Endothelial cell of umbilical vein (primary cell): ENCODE data around the gene ZNF792. TPM values are rescaled to one million over a fixed set of nuclear protein-coding genes. Genes with fewer than 3 reads are reported as not detected.

ENCODE experiments used
- BruUV-seq: library from RNA; stranded (reverse); fragments of 400-500 nt; replicated peaks from 2 replicates; lab custom pipeline; 2021; lab: Mats Ljungman, UMichigan
- CTCF ChIA-PET: fragments of 300-600, 350-600 bp; sonication (Branson Sonifier 250); formaldehyde crosslinking; loops from one replicate; lab custom pipeline; 2021; ENCODE audit warnings: antibody characterized with exemption, inconsistent platforms; lab: Charles Lee
- POLR2A ChIA-PET: fragments of 300-600, 350-600 bp; sonication (Branson Sonifier 250); formaldehyde crosslinking; loops from one replicate; lab custom pipeline; 2021; ENCODE audit warnings: antibody characterized with exemption, inconsistent platforms; lab: Charles Lee
- DNase-seq: peaks from one replicate; pipeline ENCODE4 v3.0.0-alpha.2; 2011; ENCODE audit warnings: low read depth, low spot score
- FAIRE-seq: peaks from 2 replicates; lab custom pipeline; 2011; peaks lifted over from hg19 to GRCh38; lab: Jason Lieb, UNC
- H2AFZ ChIP-seq: 2 replicates; pipeline ENCODE4 v1.6.0; 2012; ENCODE audit warnings: low read depth, low read length, control low read depth, inconsistent platforms
- H3K27ac ChIP-seq: 2 replicates; pipeline ENCODE4 v1.5.1; 2011; ENCODE audit warnings: low read depth, mild to moderate bottlenecking, control low read depth, low read length, moderate library complexity; ENCODE audit not compliant: insufficient read depth
- H3K27me3 ChIP-seq, 2 experiments: 2 replicates each; pipeline versions ENCODE4 v1.6.0 to v1.6.1; 2011; ENCODE audit warnings: low read length in 2 of 2, mixed read lengths in 1 of 2; ENCODE audit not compliant: control insufficient read depth in 2 of 2, insufficient read depth in 2 of 2
- H3K36me3 ChIP-seq, 2 experiments: 2 replicates in 1 of 2; 3 replicates in 1 of 2; pipeline ENCODE4 v1.5.1; 2011; ENCODE audit warnings: low read length in 2 of 2, mild to moderate bottlenecking in 1 of 2, moderate library complexity in 1 of 2; ENCODE audit not compliant: control insufficient read depth in 2 of 2, insufficient read depth in 2 of 2; ENCODE audit errors: extremely low read depth in 1 of 2
- H3K4me1 ChIP-seq: 3 replicates; pipeline ENCODE4 v1.5.1; 2011; ENCODE audit warnings: mild to moderate bottlenecking, low read length; ENCODE audit not compliant: control insufficient read depth, insufficient read depth; ENCODE audit errors: extremely low read depth
- H3K4me2 ChIP-seq: 2 replicates; pipeline ENCODE4 v1.6.1; 2011; ENCODE audit warnings: low read length, control low read depth, mixed read lengths; ENCODE audit not compliant: insufficient read depth
- H3K4me3 ChIP-seq, 3 experiments: fragments of 200-600 bp in 1 of 3; sonication (generic), shearing (Covaris generic) in 1 of 3; replicated peaks in 1 of 3; 2 replicates each; pipeline ENCODE4 v1.5.1; 2011 to 2016; ENCODE audit warnings: control low read depth in 3 of 3, low read length in 3 of 3, mild to moderate bottlenecking in 2 of 3, inconsistent platforms in 1 of 3, low read depth in 1 of 3, moderate library complexity in 1 of 3; ENCODE audit not compliant: insufficient read depth in 1 of 3
- H3K79me2 ChIP-seq: 2 replicates; pipeline ENCODE4 v1.6.0; 2012; ENCODE audit warnings: low read length, inconsistent platforms; ENCODE audit not compliant: control insufficient read depth, insufficient read depth
- H3K9ac ChIP-seq: replicated peaks from 2 replicates; pipeline ENCODE3; 2011; ENCODE audit warnings: low read length, control low read depth; ENCODE audit not compliant: insufficient read depth; ENCODE audit errors: extremely low read depth
- H3K9me1 ChIP-seq: replicated peaks from 3 replicates; pipeline ENCODE4 v1.6.0; 2011; ENCODE audit warnings: mild to moderate bottlenecking, low read length; ENCODE audit not compliant: control insufficient read depth, insufficient read depth; ENCODE audit errors: extremely low read depth
- H3K9me3 ChIP-seq: replicated peaks from 2 replicates; pipeline ENCODE4 v1.5.1; 2012; ENCODE audit warnings: low read length, inconsistent platforms; ENCODE audit not compliant: control insufficient read depth, insufficient read depth
- H4K20me1 ChIP-seq: replicated peaks from 2 replicates; pipeline ENCODE3; 2011; ENCODE audit warnings: mild to moderate bottlenecking, low read length; ENCODE audit not compliant: control insufficient read depth, insufficient read depth; ENCODE audit errors: extremely low read depth
- EZH2 ChIP-seq: IDR thresholded peaks from 2 replicates; pipeline ENCODE4 v1.6.1; 2012; ENCODE audit warnings: borderline replicate concordance, low read depth, mild to moderate bottlenecking, moderate library complexity, low read length, inconsistent platforms; ENCODE audit not compliant: severe bottlenecking
- FOS ChIP-seq: IDR thresholded peaks from 2 replicates; pipeline ENCODE4 v1.6.1; 2011; ENCODE audit warnings: mild to moderate bottlenecking, low read length, moderate library complexity, borderline replicate concordance; ENCODE audit not compliant: insufficient read depth
- GATA2 ChIP-seq: IDR thresholded peaks from 2 replicates; pipeline ENCODE4 v1.7.0; 2011; ENCODE audit warnings: low read depth, mild to moderate bottlenecking, moderate library complexity, mixed read lengths, low read length; ENCODE audit not compliant: insufficient read length, insufficient read depth
- JUN ChIP-seq: IDR thresholded peaks from 2 replicates; pipeline ENCODE4 v1.6.1; 2011; ENCODE audit warnings: borderline replicate concordance, low read depth; ENCODE audit not compliant: insufficient read length, insufficient read depth
- MYC ChIP-seq: IDR thresholded peaks from one replicate; pipeline ENCODE4 v1.6.1; 2011; ENCODE audit warnings: mild to moderate bottlenecking, low read depth, low read length
- POLR2A ChIP-seq: IDR thresholded peaks from 2 replicates; pipeline ENCODE4 v1.6.1; 2012; ENCODE audit warnings: low read depth, mild to moderate bottlenecking, control low read depth, low read length
- POLR2AphosphoS5 ChIP-seq: IDR thresholded peaks from 2 replicates; pipeline ENCODE4 v1.6.1; 2012; ENCODE audit warnings: low read depth, mild to moderate bottlenecking, control low read depth, low read length, moderate library complexity; ENCODE audit not compliant: insufficient read depth
- dilution Hi-C: fragments of 300-500 bp; cut with MboI; formaldehyde crosslinking; loops from one replicate; pipeline ENCODE4 v1.15.0; 2019; ENCODE audit warnings: low sequenced_read_pairs; ENCODE audit not compliant: extremely low pct_ligation_motif_present
- intact Hi-C: fragments of 100-400 bp; cut with micrococcal nuclease; formaldehyde crosslinking; loops from one replicate; pipeline ENCODE4 v1.10.0; 2022
- polyA plus RNA-seq, 4 experiments: library from polyadenylated mRNA; depleted of rRNA in 3 of 4; stranded (reverse) in 3 of 4; unstranded in 1 of 4; fragments of >200 nt; gene quantifications; 2 replicates each; pipeline versions ENCODE4 v1.2.1 to v1.2.3, GENCODE V29; 2011 to 2012; ENCODE audit warnings: missing spikeins in 1 of 4
- total RNA-seq: library from RNA; stranded (reverse); gene quantifications from 2 replicates; pipeline ENCODE4 v1.2.3, GENCODE V29; 2021
- TF ChIP-seq, protein P1 (sequence below), 2 donors: IDR thresholded peaks; 1 replicate in 1 of 2; 2 replicates in 1 of 2; pipeline ENCODE4 v1.5.1; 2011; ENCODE audit warnings: low read length in 2 of 2, mild to moderate bottlenecking in 2 of 2, moderate library complexity in 2 of 2, control low read depth in 1 of 2, inconsistent platforms in 1 of 2, low read depth in 1 of 2; ENCODE audit not compliant: insufficient read depth in 1 of 2; ENCODE audit errors: extremely low read depth in 1 of 2
- TF ChIP-seq, protein P2 (sequence below): IDR thresholded peaks from 2 replicates; pipeline ENCODE4 v1.6.1; 2011; ENCODE audit not compliant: insufficient read depth, insufficient read length

The ZNF792 gene
- total and polyA plus RNA-seq, 2 donors (not counting 3 experiments of a cell fraction or from before 2014, with no cell fraction given), result 11.3 to 19.8 TPM

DNA sequence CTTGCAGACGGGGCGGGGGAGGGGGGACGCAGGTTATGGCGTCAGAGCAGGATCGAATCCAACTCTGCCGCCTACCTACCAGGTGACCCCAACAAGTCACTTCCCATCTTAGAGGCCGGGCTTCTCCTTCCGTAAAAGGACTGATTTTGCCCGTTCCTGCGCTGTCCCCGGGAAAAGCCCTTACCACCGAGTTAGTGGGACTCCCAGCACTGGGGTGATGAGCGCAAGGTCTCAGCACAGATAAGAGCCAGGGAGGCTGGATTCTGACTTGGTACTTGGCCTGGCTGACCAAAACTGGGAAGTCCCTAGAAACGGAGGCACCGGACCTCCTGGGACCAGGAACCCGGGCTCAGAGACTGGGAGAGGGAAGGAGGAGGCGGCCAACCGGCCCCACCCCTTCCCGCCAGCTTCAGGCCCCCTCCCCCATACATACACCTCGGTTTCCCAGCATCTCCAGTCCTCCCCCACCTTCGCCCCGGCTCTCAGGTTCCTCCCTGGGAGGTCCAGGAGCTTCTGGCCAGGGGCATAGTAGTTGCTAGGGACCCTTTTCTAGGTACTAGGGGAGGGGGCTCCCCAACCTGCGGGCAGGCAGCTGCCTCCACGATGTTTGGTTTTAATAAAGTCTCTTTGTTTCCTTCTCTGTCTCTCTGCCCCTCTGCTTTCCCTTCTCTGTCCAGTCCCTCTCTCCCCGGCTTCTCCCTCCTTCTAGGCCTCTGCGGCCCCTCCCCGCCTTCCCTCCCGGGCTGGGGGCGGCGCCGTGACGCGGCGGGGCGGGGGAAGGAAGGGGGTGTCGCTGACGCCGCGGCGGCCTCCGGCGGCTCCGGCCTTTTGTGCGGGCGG lies 35.7 kb upstream of the ZNF792 start, which contains the start of gene GRAMD1A:
GRAMD1A (plus strand) TSS at position 826 of the 840 bp plus-strand sequence. CDS start 156 bp downstream, outside the sequence.
- dilution Hi-C loops (no loop called here), intact Hi-C loops (loop anchor here (1.0 to 10.0 kb wide), 3 partner anchors 26 to 75 kb away; partner anchors contain the start of gene ZNF30)
- H2AFZ ChIP-seq, result peak within 1 kb of the TSS; percentile 48
- H3K9ac ChIP-seq, result peak within 1 kb of the TSS; percentile 80
- POLR2A ChIA-PET, result interaction anchor here (1.3 kb wide), 1 partner anchor 14 kb away, joined by 3 read pairs; no protein-coding TSS in a partner anchor
- no peaks in the 10 kb centered on the region for H3K9me3 ChIP-seq
- H3K27me3 ChIP-seq, result no peaks in the 10 kb centered on the region
- CTCF ChIA-PET, result interaction anchor here (0.8 to 4.4 kb wide), 5 partner anchors 9 to 26 kb away, joined by 3 to 40 read pairs (median 7); no protein-coding TSS in a partner anchor
- FAIRE-seq (peak; percentile 88), DNase-seq (peak; percentile 87)
- peaks cover 0 to 4% of the 10 kb centered on the region in 2 experiments for H3K36me3 ChIP-seq
- peaks cover 39% of the 10 kb centered on the region for H3K79me2 ChIP-seq
- no peaks in the 10 kb centered on the region for H3K9me1 ChIP-seq
- BruUV-seq, result TSS peak; percentile 76
- H3K4me2 ChIP-seq, result peak within 1 kb of the TSS; percentile 88
- no peaks in the 10 kb centered on the region for H4K20me1 ChIP-seq
- peaks cover 66% of the 10 kb centered on the region for H3K4me1 ChIP-seq
- TF ChIP-seq POLR2A (peak; percentile 84), POLR2AphosphoS5 (peak; percentile 55), MYC (no peak)
- peak within 1 kb of the TSS; percentile 75 to 91 (median 83) for H3K4me3 ChIP-seq
- peak within 1 kb of the TSS; percentile 89 for H3K27ac ChIP-seq

DNA sequence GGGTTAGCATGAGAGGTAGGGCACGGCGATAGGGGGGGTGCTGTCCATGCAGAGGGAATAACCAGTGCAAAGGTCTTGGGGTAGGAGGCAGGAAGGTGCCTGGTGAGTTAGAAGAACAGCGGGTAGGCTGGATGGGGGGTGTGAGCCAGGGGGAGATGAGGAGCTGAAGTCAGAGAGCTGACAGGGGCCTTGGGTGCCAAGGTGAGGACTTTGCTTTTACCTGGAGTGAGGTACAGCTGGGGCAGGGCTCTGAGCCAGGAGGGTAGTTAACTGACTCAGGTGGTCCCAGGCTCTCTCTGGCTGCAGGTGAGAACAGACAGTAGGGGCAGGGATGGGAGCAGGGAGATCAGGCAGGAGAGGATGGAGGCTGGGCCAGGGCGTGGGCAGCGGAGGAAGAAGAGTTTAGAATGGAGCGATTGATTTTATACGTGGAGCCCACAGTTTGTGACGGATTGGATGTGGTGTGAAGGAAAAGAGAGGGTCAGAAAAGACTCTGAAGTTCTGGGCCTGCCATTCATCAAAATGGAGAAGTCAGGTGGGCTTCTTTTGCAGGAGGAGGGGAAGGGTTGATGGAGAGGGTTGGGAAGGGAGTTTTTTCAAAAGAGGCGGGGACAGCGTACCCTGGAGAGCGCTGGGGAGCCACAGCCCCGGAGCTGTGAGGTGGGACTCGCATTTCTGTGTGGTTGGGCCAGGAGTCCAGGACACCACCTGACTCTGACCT lies 34.9 kb upstream of the ZNF792 start:
- Histone ChIP-seq H3K4me3 (no peak overlapping the region), H3K79me2 (peaks cover 32% of the 10 kb centered on the region), H3K9ac (peak overlapping the region; percentile 80), H2AFZ (peak overlapping the region; percentile 48), H3K4me2 (peak overlapping the region; percentile 77), H3K4me1 (peaks cover 71% of the 10 kb centered on the region), H3K36me3 (no peaks in the 10 kb centered on the region), H3K27ac (peak overlapping the region; percentile 89), H3K9me3 (no peaks in the 10 kb centered on the region), H3K27me3 (no peaks in the 10 kb centered on the region), H4K20me1 (no peaks in the 10 kb centered on the region), H3K9me1 (no peaks in the 10 kb centered on the region)
- BruUV-seq, result no TSS peak
- no peak for TF ChIP-seq GATA2
- no peak for TF ChIP-seq POLR2AphosphoS5
- no peak for TF ChIP-seq EZH2
- TF ChIP-seq, protein P1, sequence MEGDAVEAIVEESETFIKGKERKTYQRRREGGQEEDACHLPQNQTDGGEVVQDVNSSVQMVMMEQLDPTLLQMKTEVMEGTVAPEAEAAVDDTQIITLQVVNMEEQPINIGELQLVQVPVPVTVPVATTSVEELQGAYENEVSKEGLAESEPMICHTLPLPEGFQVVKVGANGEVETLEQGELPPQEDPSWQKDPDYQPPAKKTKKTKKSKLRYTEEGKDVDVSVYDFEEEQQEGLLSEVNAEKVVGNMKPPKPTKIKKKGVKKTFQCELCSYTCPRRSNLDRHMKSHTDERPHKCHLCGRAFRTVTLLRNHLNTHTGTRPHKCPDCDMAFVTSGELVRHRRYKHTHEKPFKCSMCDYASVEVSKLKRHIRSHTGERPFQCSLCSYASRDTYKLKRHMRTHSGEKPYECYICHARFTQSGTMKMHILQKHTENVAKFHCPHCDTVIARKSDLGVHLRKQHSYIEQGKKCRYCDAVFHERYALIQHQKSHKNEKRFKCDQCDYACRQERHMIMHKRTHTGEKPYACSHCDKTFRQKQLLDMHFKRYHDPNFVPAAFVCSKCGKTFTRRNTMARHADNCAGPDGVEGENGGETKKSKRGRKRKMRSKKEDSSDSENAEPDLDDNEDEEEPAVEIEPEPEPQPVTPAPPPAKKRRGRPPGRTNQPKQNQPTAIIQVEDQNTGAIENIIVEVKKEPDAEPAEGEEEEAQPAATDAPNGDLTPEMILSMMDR (IDR thresholded peaks at IDR 0.05; ENCODE audit: extremely low read depth in 1 of 2, insufficient read depth in 1 of 2, low read depth in 1 of 2, low read length in 2 of 2), result no peak
- TF ChIP-seq, protein P2, sequence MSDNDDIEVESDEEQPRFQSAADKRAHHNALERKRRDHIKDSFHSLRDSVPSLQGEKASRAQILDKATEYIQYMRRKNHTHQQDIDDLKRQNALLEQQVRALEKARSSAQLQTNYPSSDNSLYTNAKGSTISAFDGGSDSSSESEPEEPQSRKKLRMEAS, result no peak
- no peak for TF ChIP-seq JUN
- TF ChIP-seq MYC, result no peak
- TF ChIP-seq POLR2A, result no peak
- TF ChIP-seq FOS, result no peak
- ChIA-PET CTCF (interaction anchor here (1.0 to 3.1 kb wide), 2 partner anchors 14 to 21 kb away, joined by 3 to 12 read pairs; no protein-coding TSS in a partner anchor), POLR2A (no interaction called here)
- FAIRE-seq (no peak), DNase-seq (no peak)
- dilution Hi-C loops, result no loop called here
- intact Hi-C loops, result no loop called here
